ENCODE results near the gene PSMD3. TPM values are rescaled to one million over a fixed set of nuclear protein-coding genes. Genes with fewer than 3 reads are reported as not detected.
"Not testable (repeated sequence)": the region's sequence is repeated elsewhere in the genome, so short reads cannot be mapped to it uniquely, and the experiment has no call there.

PSMD3 gene
- total RNA-seq, 2 experiments from 2014 or later = 90.3 to 92.2 TPM

GRCh38 chr17:40005520-40005919, 24.9 kb downstream of the PSMD3 start:
- Mint-ChIP-seq H3K9me3 (no peaks in the 10 kb centered on the region), H3K27ac (no peak overlapping the region), H3K36me3 (ENCODE audit: low read depth) (no peaks in the 10 kb centered on the region), H3K4me3 (no peak overlapping the region), H3K27me3 (no peaks in the 10 kb centered on the region), H3K4me1 (peaks cover 2% of the 10 kb centered on the region)
- CTCF ChIA-PET = interaction anchor here (1.4 kb wide), 1 partner anchor 20 kb away, joined by 4 read pairs; no protein-coding TSS in a partner anchor
- POLR2A ChIA-PET = no interaction called here
- DNase-seq = no peak

- POLR2A ChIA-PET = not testable (repeated sequence)
These were observed 30.4 kb downstream of the PSMD3 start for GRCh38 chr17:40010946-40011500.

GRCh38 chr17:40012017-40012647, 31.5 kb downstream of the PSMD3 start:
- H3K9me3 Mint-ChIP-seq; H3K36me3 Mint-ChIP-seq (ENCODE audit: low read depth); H3K27ac Mint-ChIP-seq; DNase-seq; H3K27me3 Mint-ChIP-seq; H3K4me3 Mint-ChIP-seq; H3K4me1 Mint-ChIP-seq: not testable (repeated sequence)
- ChIA-PET POLR2A (interaction anchor here (0.9 kb wide), 1 partner anchor 14 kb away, joined by 3 read pairs; no protein-coding TSS in a partner anchor), CTCF (interaction anchor here (0.7 to 7.8 kb wide), 7 partner anchors 14 to 156 kb away, joined by 3 to 88 read pairs (median 10); no protein-coding TSS in a partner anchor)

More at GRCh38 chr17:40010946-40011500, 30.4 kb downstream of the PSMD3 start:
- not testable (repeated sequence) for H3K4me3 Mint-ChIP-seq; H3K27me3 Mint-ChIP-seq; DNase-seq; H3K27ac Mint-ChIP-seq; H3K36me3 Mint-ChIP-seq (ENCODE audit: low read depth); H3K4me1 Mint-ChIP-seq; H3K9me3 Mint-ChIP-seq
- CTCF ChIA-PET = interaction anchor here (0.6 to 7.8 kb wide), 3 partner anchors 8 to 75 kb away, joined by 3 to 88 read pairs (median 3); no protein-coding TSS in a partner anchor

GRCh38 chr17:40014375-40014980, 33.9 kb downstream of the PSMD3 start:
- no peak for DNase-seq
- H3K36me3 Mint-ChIP-seq (ENCODE audit: low read depth) = peaks cover 5% of the 10 kb centered on the region
- no peak overlapping the region for H3K27ac Mint-ChIP-seq

GRCh38 chr17:40015005-40015997, 34.7 kb downstream of the PSMD3 start, which contains the start of gene CSF3:
TSS of gene CSF3 (plus strand) at chr17:40015440. CDS start at chr17:40015475, 35 bp downstream.
- Mint-ChIP-seq H3K4me1 (peaks cover 7% of the 10 kb centered on the region), H3K4me3 (no peak within 1 kb of the TSS), H3K27me3 (peaks cover 7% of the 10 kb centered on the region), H3K27ac (no peak within 1 kb of the TSS), H3K9me3 (no peaks in the 10 kb centered on the region), H3K36me3 (ENCODE audit: low read depth) (peaks cover 12% of the 10 kb centered on the region)
- no peak for DNase-seq
- ChIA-PET CTCF (interaction anchor here (0.9 to 7.8 kb wide), 8 partner anchors 10 to 176 kb away, joined by 3 to 88 read pairs (median 7); partner anchors contain the start of gene PSMD3), POLR2A (interaction anchor here (0.6 to 1.1 kb wide), 2 partner anchors 11 to 51 kb away, joined by 4 read pairs; no protein-coding TSS in a partner anchor)

More at GRCh38 chr17:40014375-40014980, 33.9 kb downstream of the PSMD3 start:
- ChIA-PET POLR2A (interaction anchor here (0.6 to 1.5 kb wide), 2 partner anchors 12 to 51 kb away, joined by 4 to 5 read pairs; no protein-coding TSS in a partner anchor), CTCF (interaction anchor here (0.9 to 7.8 kb wide), 9 partner anchors 11 to 269 kb away, joined by 3 to 88 read pairs (median 9); partner anchors contain the start of gene PSMD3)
- Mint-ChIP-seq H3K27me3 (peaks cover 7% of the 10 kb centered on the region), H3K9me3 (no peaks in the 10 kb centered on the region), H3K4me1 (peaks cover 9% of the 10 kb centered on the region), H3K4me3 (no peak overlapping the region)

GRCh38 chr17:40015998-40016985, 35.7 kb downstream of the PSMD3 start:
- ChIA-PET POLR2A (interaction anchor here (1.1 kb wide), 1 partner anchor 10 kb away, joined by 4 read pairs; no protein-coding TSS in a partner anchor), CTCF (interaction anchor here (0.6 to 7.8 kb wide), 7 partner anchors 9 to 547 kb away, joined by 3 to 88 read pairs (median 4); no protein-coding TSS in a partner anchor)
- no peaks in the 10 kb centered on the region for H3K9me3 Mint-ChIP-seq
- no peak overlapping the region for H3K4me3 Mint-ChIP-seq
- peaks cover 7% of the 10 kb centered on the region for H3K4me1 Mint-ChIP-seq
- peaks cover 17% of the 10 kb centered on the region for H3K36me3 Mint-ChIP-seq (ENCODE audit: low read depth)
- peaks cover 7% of the 10 kb centered on the region for H3K27me3 Mint-ChIP-seq
- H3K27ac Mint-ChIP-seq = no peak overlapping the region
- DNase-seq = no peak

GRCh38 chr17:40017422-40018080, 36.9 kb downstream of the PSMD3 start:
- Mint-ChIP-seq H3K27ac (no peak overlapping the region), H3K36me3 (ENCODE audit: low read depth) (peaks cover 28% of the 10 kb centered on the region), H3K9me3 (no peaks in the 10 kb centered on the region), H3K4me1 (peaks cover 4% of the 10 kb centered on the region), H3K27me3 (no peaks in the 10 kb centered on the region), H3K4me3 (no peak overlapping the region)
- POLR2A ChIA-PET = no interaction called here
- no peak for DNase-seq
- CTCF ChIA-PET = interaction anchor here (1.1 to 7.8 kb wide), 2 partner anchors 8 to 58 kb away, joined by 3 to 88 read pairs; no protein-coding TSS in a partner anchor

GRCh38 chr17:40018211-40019121, 37.9 kb downstream of the PSMD3 start:
- H3K27ac Mint-ChIP-seq = no peak overlapping the region
- POLR2A ChIA-PET = no interaction called here
- no peak for DNase-seq
- no peak overlapping the region for H3K4me3 Mint-ChIP-seq
- peaks cover 28% of the 10 kb centered on the region for H3K36me3 Mint-ChIP-seq (ENCODE audit: low read depth)
- H3K9me3 Mint-ChIP-seq = no peaks in the 10 kb centered on the region
- no peaks in the 10 kb centered on the region for H3K27me3 Mint-ChIP-seq
- H3K4me1 Mint-ChIP-seq = peaks cover 4% of the 10 kb centered on the region
- CTCF ChIA-PET = interaction anchor here (7.8 kb wide), 1 partner anchor 7 kb away, joined by 88 read pairs; no protein-coding TSS in a partner anchor

- Mint-ChIP-seq H3K9me3 (no peaks in the 10 kb centered on the region), H3K4me1 (no peaks in the 10 kb centered on the region), H3K27ac (no peak overlapping the region), H3K36me3 (ENCODE audit: low read depth) (peaks cover 28% of the 10 kb centered on the region), H3K4me3 (no peak overlapping the region), H3K27me3 (no peaks in the 10 kb centered on the region)
- DNase-seq = no peak
- CTCF ChIA-PET = no interaction called here
- POLR2A ChIA-PET = no interaction called here
These were observed 38.8 kb downstream of the PSMD3 start for GRCh38 chr17:40019140-40019991.

GRCh38 chr17:40020146-40020545, 39.5 kb downstream of the PSMD3 start:
- Mint-ChIP-seq H3K9me3 (no peaks in the 10 kb centered on the region), H3K27ac (no peak overlapping the region), H3K36me3 (ENCODE audit: low read depth) (peaks cover 31% of the 10 kb centered on the region), H3K4me1 (peaks cover 4% of the 10 kb centered on the region), H3K4me3 (no peak overlapping the region), H3K27me3 (no peaks in the 10 kb centered on the region)
- DNase-seq = no peak
- CTCF ChIA-PET = no interaction called here
- POLR2A ChIA-PET = no interaction called here

All from activated CD4-positive, alpha-beta memory T cell treated with anti-CD3 and anti-CD28 coated beads, Interleukin-2, amount 10 ng/mL, durations not matched to agents 7 days and 5 days (primary cell).